Measurements from ENCODE around the gene LBH. TPM values are rescaled to one million over a fixed set of nuclear protein-coding genes. Genes with fewer than 3 reads are reported as not detected.
A peak's percentile ranks its signal among the peaks of the same experiment; 100 is the strongest.

The LBH gene
- total RNA-seq, 2 donors from 2014 or later: 118 to 127 TPM

GRCh38 chr2:30219886-30220875 is 11.2 kb upstream of the LBH start:
- H3K27me3 Mint-ChIP-seq: no peaks in the 10 kb centered on the region
- ATAC-seq (no peak), DNase-seq (no peak)
- no peak overlapping the region for H3K4me3 Mint-ChIP-seq
- H3K4me1 Mint-ChIP-seq: peaks cover 31% of the 10 kb centered on the region
- no peak overlapping the region for H3K27ac Mint-ChIP-seq
- no peaks in the 10 kb centered on the region for H3K9me3 ChIP-seq (ENCODE audit: control insufficient read depth, low read length, poor library complexity, severe bottlenecking)
- no peaks in the 10 kb centered on the region for H3K36me3 Mint-ChIP-seq (ENCODE audit: low read depth)

DNA sequence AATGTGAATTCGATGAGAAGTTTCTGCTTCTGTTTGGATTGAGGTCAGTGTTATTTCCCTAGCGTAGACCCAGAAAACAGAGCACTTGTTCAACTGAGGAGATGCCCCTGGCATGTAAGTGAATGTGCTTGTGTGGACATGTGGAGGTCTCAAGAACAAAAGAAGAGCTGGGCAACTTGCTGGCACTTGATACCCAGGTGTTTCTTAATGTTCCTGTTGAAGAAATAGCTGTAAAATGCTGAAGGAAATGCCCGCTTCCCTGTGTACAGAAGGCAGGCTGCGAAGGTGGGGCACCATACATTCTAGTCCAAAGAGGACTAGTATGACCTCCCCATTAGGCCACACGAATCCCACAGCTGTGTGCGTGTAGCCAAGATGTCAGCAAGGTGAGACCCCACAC is 9.8 kb upstream of the LBH start:
- no peaks in the 10 kb centered on the region for H3K27me3 Mint-ChIP-seq
- DNase-seq (no peak), ATAC-seq (no peak)
- no peaks in the 10 kb centered on the region for H3K36me3 Mint-ChIP-seq (ENCODE audit: low read depth)
- no peak overlapping the region for H3K4me3 Mint-ChIP-seq
- peak overlapping the region; percentile 65 for H3K27ac Mint-ChIP-seq
- no peaks in the 10 kb centered on the region for H3K9me3 ChIP-seq (ENCODE audit: control insufficient read depth, low read length, poor library complexity, severe bottlenecking)
- H3K4me1 Mint-ChIP-seq: peaks cover 44% of the 10 kb centered on the region

GRCh38 chr2:30222031-30222430 is 9.3 kb upstream of the LBH start:
- H3K4me3 Mint-ChIP-seq: no peak overlapping the region
- H3K36me3 Mint-ChIP-seq (ENCODE audit: low read depth): no peaks in the 10 kb centered on the region
- H3K9me3 ChIP-seq (ENCODE audit: control insufficient read depth, low read length, poor library complexity, severe bottlenecking): no peaks in the 10 kb centered on the region
- peaks cover 47% of the 10 kb centered on the region for H3K4me1 Mint-ChIP-seq
- H3K27me3 Mint-ChIP-seq: no peaks in the 10 kb centered on the region
- DNase-seq: no peak
- H3K27ac Mint-ChIP-seq: peak overlapping the region; percentile 99
- no peak for ATAC-seq

GRCh38 chr2:30222636-30223360 is 8.5 kb upstream of the LBH start:
- Mint-ChIP-seq H3K4me3 (peak overlapping the region; percentile 95), H3K36me3 (ENCODE audit: low read depth) (no peaks in the 10 kb centered on the region), H3K4me1 (peaks cover 55% of the 10 kb centered on the region), H3K27me3 (no peaks in the 10 kb centered on the region), H3K27ac (peak overlapping the region; percentile 99)
- ATAC-seq (no peak), DNase-seq (no peak)
- no peaks in the 10 kb centered on the region for H3K9me3 ChIP-seq (ENCODE audit: control insufficient read depth, low read length, poor library complexity, severe bottlenecking)

GRCh38 chr2:30223413-30223874 is 7.9 kb upstream of the LBH start:
- Mint-ChIP-seq H3K27ac (peak overlapping the region; percentile 99), H3K36me3 (ENCODE audit: low read depth) (no peaks in the 10 kb centered on the region), H3K27me3 (no peaks in the 10 kb centered on the region), H3K4me1 (peaks cover 55% of the 10 kb centered on the region), H3K4me3 (peak overlapping the region; percentile 95)
- no peak for DNase-seq
- ATAC-seq: peak; percentile 57
- no peaks in the 10 kb centered on the region for H3K9me3 ChIP-seq (ENCODE audit: control insufficient read depth, low read length, poor library complexity, severe bottlenecking)

DNA sequence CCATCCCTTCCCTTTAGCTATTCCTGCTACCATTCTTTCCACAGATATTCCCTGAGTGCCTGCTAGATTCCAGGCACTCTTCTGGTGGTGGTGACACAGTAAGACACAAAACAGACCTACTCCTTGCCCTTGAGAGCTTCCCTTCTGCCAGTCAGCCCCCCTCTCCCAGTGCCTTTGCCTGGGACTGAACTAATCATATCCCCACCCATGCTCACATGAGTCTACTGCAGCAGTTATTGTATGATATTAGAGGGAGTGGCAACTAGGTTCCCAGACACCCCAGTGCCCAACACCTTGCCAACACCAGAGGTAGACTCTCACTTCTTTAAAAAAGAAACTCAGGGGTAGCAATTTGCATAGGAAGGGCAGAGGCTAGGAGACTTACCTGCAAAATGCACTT is 7.2 kb upstream of the LBH start:
- no peaks in the 10 kb centered on the region for H3K9me3 ChIP-seq (ENCODE audit: control insufficient read depth, low read length, poor library complexity, severe bottlenecking)
- H3K27ac Mint-ChIP-seq: peak overlapping the region; percentile 99
- H3K4me1 Mint-ChIP-seq: peaks cover 55% of the 10 kb centered on the region
- DNase-seq: no peak
- ATAC-seq: no peak
- H3K36me3 Mint-ChIP-seq (ENCODE audit: low read depth): no peaks in the 10 kb centered on the region
- peak overlapping the region; percentile 95 for H3K4me3 Mint-ChIP-seq
- H3K27me3 Mint-ChIP-seq: no peaks in the 10 kb centered on the region

DNA sequence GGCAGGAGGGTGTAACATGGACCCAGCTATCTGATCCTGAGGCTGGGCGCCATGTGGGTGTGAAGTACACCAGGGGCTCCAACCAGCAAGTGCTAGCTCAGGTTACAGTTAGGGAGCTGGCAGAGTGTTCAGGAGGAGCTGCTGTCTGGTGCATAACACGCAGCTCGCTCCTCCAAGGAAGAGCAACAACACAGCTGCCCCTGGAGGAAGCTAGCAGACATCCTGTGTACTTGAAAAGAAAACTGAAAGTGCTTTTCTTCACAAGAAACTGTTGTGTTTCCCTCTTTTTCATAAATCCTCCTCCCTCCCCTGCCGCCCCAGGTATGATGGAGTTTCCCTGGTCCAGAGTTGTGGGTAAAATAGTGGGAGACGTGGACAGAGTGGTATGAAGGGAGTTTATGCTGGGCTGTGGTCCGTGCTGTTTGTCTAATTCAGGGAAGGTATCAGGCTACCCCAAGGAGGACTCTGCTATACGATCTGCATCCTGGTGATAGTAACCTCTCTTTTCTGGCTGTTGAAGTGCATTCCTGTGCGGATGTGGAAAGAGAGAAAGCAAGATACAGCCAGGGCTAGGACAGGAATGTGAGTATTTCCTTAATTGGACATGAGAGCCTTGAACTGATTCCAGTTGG is 6.1 kb upstream of the LBH start:
- H3K27ac Mint-ChIP-seq: peak overlapping the region; percentile 99
- H3K36me3 Mint-ChIP-seq (ENCODE audit: low read depth): no peaks in the 10 kb centered on the region
- ATAC-seq (peak; percentile 77), DNase-seq (peak in 1 of 3 donors; percentile 28)
- H3K9me3 ChIP-seq (ENCODE audit: control insufficient read depth, low read length, poor library complexity, severe bottlenecking): no peaks in the 10 kb centered on the region
- H3K4me1 Mint-ChIP-seq: peaks cover 58% of the 10 kb centered on the region
- peak overlapping the region; percentile 95 for H3K4me3 Mint-ChIP-seq
- H3K27me3 Mint-ChIP-seq: no peaks in the 10 kb centered on the region

GRCh38 chr2:30226144-30227032 is 4.9 kb upstream of the LBH start:
- H3K27me3 Mint-ChIP-seq: no peaks in the 10 kb centered on the region
- peaks cover 58% of the 10 kb centered on the region for H3K4me1 Mint-ChIP-seq
- no peaks in the 10 kb centered on the region for H3K36me3 Mint-ChIP-seq (ENCODE audit: low read depth)
- DNase-seq (no peak), ATAC-seq (no peak)
- H3K4me3 Mint-ChIP-seq: peak overlapping the region; percentile 95
- H3K9me3 ChIP-seq (ENCODE audit: control insufficient read depth, low read length, poor library complexity, severe bottlenecking): no peaks in the 10 kb centered on the region
- peak overlapping the region; percentile 99 for H3K27ac Mint-ChIP-seq

DNA sequence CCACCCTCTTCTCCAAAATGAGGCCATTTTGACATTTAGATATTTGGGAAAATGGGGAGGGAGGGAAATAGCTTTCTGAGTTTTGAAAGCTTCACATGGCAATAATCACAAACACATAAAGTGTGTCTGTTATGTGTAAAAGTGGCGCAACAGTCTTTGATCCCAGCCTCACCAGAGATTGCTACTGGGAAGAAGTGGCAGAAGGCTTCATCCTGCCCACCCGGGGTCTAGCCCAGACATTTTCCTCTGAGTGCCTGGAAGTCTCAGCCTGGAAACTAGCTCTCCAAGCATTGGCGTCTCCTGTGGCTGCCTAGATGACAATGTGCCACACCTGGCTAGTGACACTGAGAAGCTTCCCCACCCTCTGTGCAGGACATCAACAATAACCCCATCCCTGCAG is 1.7 kb upstream of the LBH start:
- no peaks in the 10 kb centered on the region for H3K9me3 ChIP-seq (ENCODE audit: control insufficient read depth, low read length, poor library complexity, severe bottlenecking)
- DNase-seq: no peak
- peaks cover 51% of the 10 kb centered on the region for H3K4me1 Mint-ChIP-seq
- peak overlapping the region; percentile 91 for H3K27ac Mint-ChIP-seq
- ATAC-seq: no peak
- H3K36me3 Mint-ChIP-seq (ENCODE audit: low read depth): peaks cover 4% of the 10 kb centered on the region
- H3K27me3 Mint-ChIP-seq: no peaks in the 10 kb centered on the region
- peak overlapping the region; percentile 65 for H3K4me3 Mint-ChIP-seq

DNA sequence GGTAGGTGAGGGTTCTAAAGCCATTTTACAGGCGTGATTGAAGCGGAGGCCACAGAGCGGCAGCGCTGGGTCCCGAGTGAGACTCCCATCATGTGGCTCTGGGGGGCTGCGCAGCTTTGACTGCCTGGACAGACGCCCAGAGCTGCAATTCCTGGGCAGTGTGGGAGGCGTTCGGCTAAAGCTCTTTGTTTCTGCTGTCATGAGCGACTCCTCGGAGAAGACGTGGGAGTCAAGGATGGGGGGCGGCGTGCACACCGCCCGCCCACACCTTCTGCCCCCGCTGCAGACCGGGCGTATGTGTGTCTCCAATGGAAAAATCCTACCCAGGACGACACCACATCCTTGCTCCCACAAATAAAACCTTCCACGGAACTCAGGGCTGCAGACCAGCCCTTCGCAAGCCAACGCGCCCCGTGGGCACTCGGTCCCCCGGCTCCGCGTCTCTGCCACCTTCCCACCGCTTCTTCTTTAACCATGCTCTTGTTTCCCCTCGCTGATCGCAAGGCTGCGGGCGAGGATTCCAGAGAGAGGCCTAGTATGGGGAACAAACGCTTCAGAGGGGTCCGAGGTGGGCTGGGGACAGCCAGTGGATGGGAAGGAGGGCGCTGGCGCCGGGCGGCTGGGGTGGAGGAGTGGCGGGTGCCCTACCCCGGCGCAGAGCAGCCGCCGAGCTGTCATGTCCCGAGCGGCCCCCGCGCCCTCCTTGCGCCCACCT is 680 bp upstream of the LBH start:
- peaks cover 48% of the 10 kb centered on the region for H3K4me1 Mint-ChIP-seq
- H3K27ac Mint-ChIP-seq: peak overlapping the region; percentile 91
- H3K4me3 Mint-ChIP-seq: peak overlapping the region; percentile 98
- no peaks in the 10 kb centered on the region for H3K9me3 ChIP-seq (ENCODE audit: control insufficient read depth, low read length, poor library complexity, severe bottlenecking)
- ATAC-seq (no peak), DNase-seq (no peak)
- no peaks in the 10 kb centered on the region for H3K27me3 Mint-ChIP-seq
- H3K36me3 Mint-ChIP-seq (ENCODE audit: low read depth): peaks cover 4% of the 10 kb centered on the region

DNA sequence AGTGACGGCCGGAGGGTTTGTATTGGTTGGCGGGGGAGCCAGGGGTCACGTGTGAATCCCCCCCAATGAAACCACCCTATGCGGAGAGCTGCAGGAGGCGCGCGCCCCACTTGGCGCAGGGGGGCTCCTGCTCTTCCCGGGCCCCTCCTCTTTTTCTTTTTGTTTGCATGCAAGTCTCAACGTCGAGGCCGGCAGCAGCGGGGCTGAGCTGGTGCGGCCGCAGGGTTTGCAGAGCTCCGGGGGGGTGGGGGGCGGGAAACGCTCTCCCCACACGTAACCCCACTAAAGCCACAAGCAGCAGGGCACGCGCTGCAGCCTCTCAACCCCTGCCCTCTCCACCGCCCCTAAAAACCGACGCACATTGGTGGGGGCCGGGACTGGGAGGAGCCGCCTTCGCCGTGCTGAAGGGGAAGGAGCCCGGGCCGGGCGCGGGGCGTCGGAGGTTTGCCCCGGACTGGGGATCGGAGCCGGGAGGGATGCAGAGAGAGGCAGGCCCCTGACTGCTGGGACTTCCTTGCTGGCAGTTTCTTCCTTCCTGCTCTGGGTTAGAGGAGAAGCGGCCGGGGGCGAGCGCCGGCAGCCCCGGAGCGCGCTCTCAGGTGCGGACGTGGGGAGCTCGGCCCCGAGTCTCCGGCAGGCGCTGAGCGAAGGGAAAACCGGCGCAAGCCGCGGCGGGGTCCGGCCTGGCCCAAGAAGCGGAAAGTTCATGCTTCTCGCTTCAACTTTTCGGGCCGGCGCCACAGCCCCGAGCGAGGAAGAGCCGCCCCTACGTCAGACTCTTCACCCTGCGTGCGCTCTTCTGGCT is 864 bp downstream of the LBH start:
- peak; percentile 59 for ATAC-seq
- H3K27ac Mint-ChIP-seq: peak overlapping the region; percentile 91
- peak overlapping the region; percentile 98 for H3K4me3 Mint-ChIP-seq
- H3K9me3 ChIP-seq (ENCODE audit: control insufficient read depth, low read length, poor library complexity, severe bottlenecking): no peaks in the 10 kb centered on the region
- no peaks in the 10 kb centered on the region for H3K27me3 Mint-ChIP-seq
- DNase-seq: peak; percentile 67 to 79 (median 72)
- peaks cover 6% of the 10 kb centered on the region for H3K36me3 Mint-ChIP-seq (ENCODE audit: low read depth)
- H3K4me1 Mint-ChIP-seq: peaks cover 45% of the 10 kb centered on the region
